ENCODE data around the gene SEMA3E. TPM values are rescaled to one million over a fixed set of nuclear protein-coding genes. Genes with fewer than 3 reads are reported as not detected.

The SEMA3E gene
- total RNA-seq, 1 experiment from 2014 or later = 7.3 TPM

GRCh38 chr7:83547526-83547925, 101.4 kb downstream of the SEMA3E start:
- Histone ChIP-seq H3K9me3 (ENCODE audit: control insufficient read depth, insufficient read depth, low read depth, low read length) (no peaks in the 10 kb centered on the region), H3K27ac (ENCODE audit: low read length) (peak overlapping the region; percentile 78), H3K36me3 (ENCODE audit: control insufficient read depth, insufficient read depth, low read length) (no peaks in the 10 kb centered on the region), H3K4me3 (ENCODE audit: low read depth in 2 of 2, low read length in 2 of 2) (no peak overlapping the region), H3K4me1 (ENCODE audit: control insufficient read depth, insufficient read depth, low read length) (peaks cover 7% of the 10 kb centered on the region), H3K27me3 (ENCODE audit: control insufficient read depth, insufficient read depth, low read length) (no peaks in the 10 kb centered on the region)
- ChIA-PET CTCF (no interaction called here), POLR2A (no interaction called here)
- no TSS peak for BruUV-seq (replicated peaks)
- intact Hi-C loops (cut with micrococcal nuclease; ENCODE audit: unreplicated experiment) (no loop called here), in situ Hi-C loops (cut with HindIII; ENCODE audit: low pct_unique_long_range_greater_than_20kb, low sequenced_read_pairs) (no loop called here)
- DNase-seq (ENCODE audit: low read depth, low spot score) (no peak), ATAC-seq (peak; percentile 80)
- no peak for TF ChIP-seq POLR2AphosphoS5 (IDR thresholded peaks at IDR 0.05; ENCODE audit: low read depth, low read length)
- TF ChIP-seq REST (IDR thresholded peaks at IDR 0.05; ENCODE audit: insufficient read depth in 1 of 2, low read depth in 2 of 2, low read length in 1 of 2) = no peak
- no peak for TF ChIP-seq CTCF (IDR thresholded peaks at IDR 0.05)
- no peak for TF ChIP-seq TCF7L2 (IDR thresholded peaks at IDR 0.05; ENCODE audit: low read depth, low read length)
- no peak for TF ChIP-seq SIN3A (IDR thresholded peaks at IDR 0.05; ENCODE audit: borderline replicate concordance, insufficient read depth, low read depth, low read length)

- in situ Hi-C loops (cut with HindIII; ENCODE audit: low pct_unique_long_range_greater_than_20kb, low sequenced_read_pairs) (no loop called here), intact Hi-C loops (cut with micrococcal nuclease; ENCODE audit: unreplicated experiment) (no loop called here)
- H3K36me3 ChIP-seq (ENCODE audit: control insufficient read depth, insufficient read depth, low read length) = no peaks in the 10 kb centered on the region
- ATAC-seq = no peak
- ChIA-PET POLR2A (no interaction called here), CTCF (no interaction called here)
- no peaks in the 10 kb centered on the region for H3K27me3 ChIP-seq (ENCODE audit: control insufficient read depth, insufficient read depth, low read length)
- peaks cover 7% of the 10 kb centered on the region for H3K4me1 ChIP-seq (ENCODE audit: control insufficient read depth, insufficient read depth, low read length)
- BruUV-seq (replicated peaks) = no TSS peak
- TF ChIP-seq SIN3A (IDR thresholded peaks at IDR 0.05; ENCODE audit: borderline replicate concordance, insufficient read depth, low read depth, low read length) (no peak), CTCF (IDR thresholded peaks at IDR 0.05) (no peak), POLR2AphosphoS5 (IDR thresholded peaks at IDR 0.05; ENCODE audit: low read depth, low read length) (no peak)
- no peak overlapping the region for H3K4me3 ChIP-seq (ENCODE audit: low read depth in 2 of 2, low read length in 2 of 2)
- no peak for DNase-seq (ENCODE audit: low read depth, low spot score)
- peak overlapping the region; percentile 66 for H3K27ac ChIP-seq (ENCODE audit: low read length)
- H3K9me3 ChIP-seq (ENCODE audit: control insufficient read depth, insufficient read depth, low read depth, low read length) = no peaks in the 10 kb centered on the region
Observed at GRCh38 chr7:83546586-83546985, 102.4 kb downstream of the SEMA3E start.

Data from Panc1 (cell line).